Measurements from ENCODE around the gene MYRIP.
"Not testable (repeated sequence)": the region's sequence is repeated elsewhere in the genome, so short reads cannot be mapped to it uniquely, and the experiment has no call there.

Gene MYRIP

DNA sequence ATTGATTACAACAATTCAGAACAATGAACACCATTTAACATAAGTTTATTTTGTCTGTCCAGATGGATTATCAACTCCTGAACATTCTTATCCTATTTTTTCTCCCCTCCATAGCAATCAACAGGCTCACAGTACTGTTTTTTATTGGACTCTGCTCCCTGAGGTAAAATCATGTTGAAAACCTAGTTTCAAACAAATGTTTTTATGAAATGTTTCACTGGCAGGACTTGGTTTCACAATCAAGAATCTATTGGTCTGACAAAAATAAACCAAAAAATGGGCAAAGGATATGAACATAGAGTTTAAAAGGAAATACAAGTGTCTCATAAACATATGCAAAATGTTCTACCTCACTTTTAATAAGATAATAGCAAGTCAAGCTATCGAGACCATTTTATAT is 2.6 kb upstream of the MYRIP start:
- no peak for DNase-seq (ENCODE audit: low spot score)

DNA sequence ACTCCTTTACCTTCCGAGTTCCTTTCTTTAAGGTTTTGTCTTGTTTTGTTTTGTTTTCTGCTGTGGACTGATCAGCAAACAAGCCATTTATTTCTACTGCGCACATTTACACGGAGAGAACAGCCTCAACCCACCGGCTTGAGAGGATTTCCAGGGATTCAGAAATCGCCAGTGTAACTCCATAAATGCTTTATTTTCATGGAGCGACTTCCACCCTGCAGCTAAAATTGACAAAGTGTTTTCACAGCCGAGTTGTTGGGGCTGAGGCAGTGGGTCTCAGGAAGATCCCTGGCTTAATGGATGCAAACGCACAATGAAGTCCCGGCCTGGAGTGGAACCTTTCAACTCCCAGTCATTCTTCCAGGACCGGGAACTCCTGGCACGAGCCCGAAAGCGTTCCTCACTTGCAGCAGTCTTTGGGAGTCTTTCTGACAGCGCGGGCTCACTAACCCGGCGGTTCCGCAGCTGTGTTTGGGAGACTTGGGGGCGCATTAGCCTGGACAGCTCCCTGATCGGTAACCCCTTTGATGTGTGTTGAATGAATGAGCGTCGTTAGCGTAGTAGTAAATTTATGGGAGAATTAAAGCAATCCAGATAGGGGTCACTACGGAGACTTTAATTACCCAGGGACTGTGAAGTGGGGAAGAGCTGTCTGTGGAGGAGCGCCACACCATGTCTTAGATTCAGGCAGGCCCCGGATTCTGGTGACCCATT is 785 bp upstream of the MYRIP start:
- no peak for DNase-seq (ENCODE audit: low spot score)

DNA sequence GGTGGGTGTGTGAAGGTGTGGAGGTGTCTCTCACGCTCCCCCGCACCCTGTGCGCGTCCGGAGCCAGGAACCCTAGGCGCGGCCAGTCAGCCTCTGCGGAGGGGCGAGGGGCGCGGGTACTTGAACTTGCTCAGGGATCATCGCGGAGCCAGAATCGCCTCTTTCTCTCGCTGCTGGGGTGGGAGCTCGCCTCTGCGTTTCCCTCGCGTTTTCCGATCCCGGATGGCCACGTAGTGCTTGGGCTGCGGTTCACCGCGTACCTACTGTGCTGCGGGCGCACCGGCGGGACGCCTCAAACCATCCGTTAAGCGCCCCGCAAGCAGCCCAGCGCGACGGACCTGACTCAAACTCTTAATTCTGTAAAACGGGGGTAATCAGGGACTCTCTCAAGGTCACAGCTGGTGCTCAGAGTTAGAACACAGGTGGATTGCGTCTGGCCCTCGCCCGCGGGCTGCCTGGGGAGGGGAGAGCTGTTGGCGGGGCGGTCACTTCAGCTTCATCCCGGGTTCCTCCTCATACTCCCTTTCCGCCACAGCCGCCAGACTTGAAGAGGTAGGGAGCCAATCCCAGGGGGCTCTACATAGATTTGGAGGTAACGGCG is 686 bp downstream of the MYRIP start:
- DNase-seq (ENCODE audit: low spot score), result no peak

DNA sequence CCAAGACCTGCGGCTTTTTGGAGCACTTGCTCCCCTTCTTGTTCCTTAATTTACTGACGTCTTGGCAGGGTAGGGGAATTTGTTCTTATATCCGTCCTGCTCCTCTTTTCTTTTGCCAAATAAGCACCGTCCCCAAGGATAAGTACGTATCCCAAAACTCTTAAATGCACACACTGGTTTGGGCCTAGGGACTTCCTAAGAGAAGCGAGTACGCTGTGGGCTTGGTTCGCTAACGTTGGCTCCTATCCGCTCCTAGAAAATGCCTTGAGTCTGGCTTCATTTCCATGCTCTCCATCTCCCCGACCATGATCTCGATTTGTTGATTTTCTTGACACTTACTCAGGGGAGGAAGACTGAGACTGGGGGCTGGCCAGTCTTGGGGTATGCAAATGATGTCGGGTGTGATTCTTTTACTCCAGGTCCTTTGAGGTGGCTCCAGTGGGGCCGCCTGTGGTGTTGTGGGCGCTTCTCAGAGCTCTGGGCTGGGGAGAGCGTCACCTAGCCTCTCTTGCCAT is 1.3 kb downstream of the MYRIP start:
- DNase-seq (ENCODE audit: low spot score), result no peak

DNA sequence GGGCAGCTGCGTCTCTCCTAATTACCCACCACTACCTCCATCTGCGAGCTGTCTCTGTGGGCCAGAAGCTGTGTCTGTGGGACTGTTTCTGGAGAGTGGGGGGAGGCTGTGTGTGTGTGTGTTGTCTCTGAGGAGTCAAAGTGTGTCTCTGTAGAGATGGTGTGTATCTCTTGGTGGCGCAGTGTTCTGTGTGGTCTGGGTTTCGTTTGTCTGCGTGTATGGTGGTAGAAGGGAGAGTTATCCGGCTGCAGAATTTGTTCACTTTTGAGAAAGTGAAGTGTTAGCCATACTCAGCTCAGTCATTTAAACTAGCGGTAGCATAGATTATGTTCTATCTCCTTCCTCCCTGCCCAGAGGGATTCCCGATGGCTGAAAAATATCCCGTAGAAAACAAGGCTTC is 2.2 kb downstream of the MYRIP start:
- DNase-seq (ENCODE audit: low spot score), result no peak

DNA sequence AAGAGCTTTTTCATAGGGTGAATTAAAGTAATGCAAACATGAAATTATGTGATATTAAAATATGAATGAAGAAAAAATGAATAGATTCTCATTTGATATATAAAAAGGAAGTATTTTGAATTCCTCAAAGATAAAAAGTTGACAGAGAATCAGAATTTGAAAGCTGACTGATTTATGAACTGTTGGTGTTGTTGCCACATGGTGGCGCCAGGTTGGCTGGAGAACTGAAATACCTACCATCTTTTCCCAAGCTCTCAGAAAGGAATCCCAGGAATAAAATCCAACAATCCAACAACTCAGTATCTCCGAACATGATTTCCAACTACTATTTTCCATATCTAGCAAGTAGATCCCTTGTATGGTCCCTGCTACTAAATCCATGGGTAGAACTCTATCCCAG is 3.1 kb downstream of the MYRIP start:
- DNase-seq (ENCODE audit: low spot score), result no peak

DNA sequence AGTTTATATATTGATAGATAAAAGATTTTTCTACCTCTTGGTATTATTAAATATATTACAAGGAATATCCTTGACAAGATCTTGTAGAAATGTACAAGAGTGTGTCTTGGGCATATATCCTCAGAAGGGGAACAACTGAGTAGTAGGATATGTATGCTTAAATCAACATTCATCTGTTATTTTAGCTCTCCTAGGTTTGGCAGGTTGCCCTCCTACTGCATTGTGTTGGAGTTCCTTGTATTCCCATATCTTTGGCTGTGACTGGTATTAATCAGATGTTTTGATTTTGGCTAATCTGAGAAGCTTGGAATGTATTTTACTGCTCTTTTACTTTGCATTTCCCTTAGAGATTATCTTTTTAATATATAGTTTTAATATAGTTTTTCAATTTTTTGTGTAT is 4.6 kb downstream of the MYRIP start:
- no peak for DNase-seq (ENCODE audit: low spot score)

DNA sequence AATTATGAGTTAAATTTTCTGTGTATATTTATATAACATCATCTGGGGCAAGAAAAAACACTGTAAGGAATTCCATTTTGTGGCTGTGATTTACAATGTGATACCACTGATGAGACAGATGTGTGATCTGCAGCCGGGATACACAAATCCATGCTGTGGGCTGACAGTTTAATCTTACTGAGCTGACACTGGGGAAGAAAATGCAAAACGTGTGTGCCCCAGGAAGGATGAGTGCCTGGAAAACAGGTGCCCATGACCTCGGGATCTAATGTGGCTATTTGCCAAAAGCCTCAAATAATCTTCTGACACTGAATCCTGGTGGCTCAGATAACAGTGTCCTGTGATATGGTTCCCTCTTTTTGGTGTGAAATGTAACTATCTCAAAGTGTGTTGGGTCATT is 10.5 kb downstream of the MYRIP start:
- DNase-seq (ENCODE audit: low spot score), result no peak

DNA sequence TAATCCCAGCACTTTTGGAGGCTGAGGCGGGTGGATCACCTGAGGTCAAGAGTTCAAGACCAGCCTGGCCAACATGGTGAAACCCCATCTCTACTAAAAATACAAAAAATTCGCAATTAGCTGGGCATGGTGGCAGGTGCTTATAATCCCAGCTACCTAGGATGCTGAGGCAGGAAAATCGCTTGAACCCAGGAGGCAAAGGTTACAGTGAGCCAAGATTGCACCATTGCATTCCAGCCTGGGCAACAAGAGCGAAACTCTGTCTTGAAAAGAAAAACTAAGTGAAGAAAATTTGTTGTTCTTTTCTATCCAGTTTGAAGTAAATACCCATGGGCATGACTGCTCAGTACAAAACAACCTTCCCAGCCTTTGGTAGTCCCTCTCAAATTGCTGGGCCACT is 24.4 kb downstream of the MYRIP start:
- not testable (repeated sequence) for DNase-seq (ENCODE audit: low spot score)

DNA sequence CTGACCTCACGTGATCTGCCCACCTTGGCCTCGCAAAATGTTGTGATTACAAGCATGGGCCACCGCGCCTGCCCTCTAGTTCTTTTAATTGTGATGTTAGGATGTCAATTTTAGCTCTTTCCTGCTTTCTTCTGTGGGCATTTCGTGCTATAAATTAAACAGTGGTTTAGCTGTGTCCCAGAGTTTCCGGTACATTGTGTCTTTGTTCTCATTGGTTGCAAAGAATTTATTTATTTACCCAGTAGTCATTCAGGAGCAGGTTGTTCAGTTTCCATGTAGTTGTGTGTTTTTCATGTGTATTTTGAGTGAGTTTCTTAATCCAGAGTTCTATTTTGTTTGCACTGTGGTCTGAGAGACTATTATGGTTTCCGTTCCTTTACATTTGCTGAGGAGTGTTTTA is 30.1 kb downstream of the MYRIP start:
- DNase-seq (ENCODE audit: low spot score), result no peak

DNA sequence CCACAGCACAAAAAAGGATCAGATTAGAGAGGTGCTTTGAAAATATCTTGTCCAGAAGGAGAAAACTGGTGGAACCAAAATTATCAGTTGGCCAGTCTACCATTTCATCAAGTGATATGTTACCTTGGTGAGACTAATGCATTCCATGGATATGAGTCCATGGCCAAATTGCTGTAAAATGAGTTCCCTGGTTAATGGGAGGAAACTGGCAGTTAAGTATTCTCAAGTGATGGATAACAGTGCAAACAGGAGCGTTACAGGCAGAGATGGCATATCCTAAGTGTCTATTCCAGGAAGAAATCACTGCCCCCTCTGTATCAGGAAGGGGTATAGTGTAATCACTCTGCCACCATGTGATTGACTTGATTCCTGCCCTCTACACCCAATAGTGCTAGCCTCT is 34.0 kb downstream of the MYRIP start:
- DNase-seq (ENCODE audit: low spot score), result no peak

DNA sequence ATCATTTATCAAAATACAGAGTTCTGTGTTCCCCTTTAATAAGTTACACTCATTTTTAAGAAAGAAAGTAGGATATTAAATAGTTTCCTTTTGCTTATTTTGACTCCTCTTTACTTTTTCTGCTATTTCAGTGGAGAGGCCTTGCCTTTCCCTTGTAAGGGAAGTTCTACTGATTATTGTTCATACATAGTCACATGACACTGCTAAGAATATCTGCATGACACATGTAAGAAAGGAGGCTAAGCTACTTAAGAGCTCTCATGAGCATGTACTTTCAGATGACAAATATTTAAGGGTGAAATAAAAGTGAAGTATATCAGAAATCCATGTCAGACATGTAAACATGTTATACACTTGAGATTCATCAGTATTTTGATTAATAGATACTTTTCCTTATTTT is 39.0 kb downstream of the MYRIP start:
- no peak for DNase-seq (ENCODE audit: low spot score)

DNA sequence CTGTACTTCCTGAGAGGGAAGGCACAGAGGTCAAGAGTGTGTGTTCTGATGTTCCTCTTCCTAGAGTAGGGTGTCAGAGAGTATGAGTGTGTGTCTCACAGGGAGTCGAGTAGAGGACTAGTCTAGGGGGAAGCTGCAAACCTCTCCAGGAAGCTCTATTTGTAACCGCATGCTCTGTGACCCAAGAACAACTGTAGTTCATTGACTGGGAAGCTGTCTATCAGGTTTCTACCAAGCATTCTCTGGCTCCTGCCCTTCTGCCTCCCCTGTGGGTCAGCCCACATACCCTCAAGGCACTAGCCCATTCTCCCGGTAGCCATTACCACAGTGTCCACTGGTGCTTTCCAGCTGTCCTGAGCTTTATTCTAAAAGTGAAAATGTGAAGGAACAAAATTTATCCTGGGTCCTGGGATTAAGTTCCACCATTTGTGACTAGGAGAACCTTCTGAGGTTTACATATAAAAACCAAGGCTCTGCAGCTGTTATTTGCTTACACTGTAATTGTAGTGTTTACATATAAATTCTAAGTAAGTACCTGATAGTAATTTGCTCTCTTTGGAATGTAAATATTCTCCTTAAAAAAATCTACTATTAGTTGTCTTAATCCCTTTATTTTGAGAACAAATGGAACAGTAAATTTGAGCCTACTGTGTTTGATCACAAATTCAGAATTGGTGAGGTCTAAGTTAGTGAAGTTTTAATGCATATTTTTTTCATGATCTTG is 40.7 kb downstream of the MYRIP start:
- no peak for DNase-seq (ENCODE audit: low spot score)

DNA sequence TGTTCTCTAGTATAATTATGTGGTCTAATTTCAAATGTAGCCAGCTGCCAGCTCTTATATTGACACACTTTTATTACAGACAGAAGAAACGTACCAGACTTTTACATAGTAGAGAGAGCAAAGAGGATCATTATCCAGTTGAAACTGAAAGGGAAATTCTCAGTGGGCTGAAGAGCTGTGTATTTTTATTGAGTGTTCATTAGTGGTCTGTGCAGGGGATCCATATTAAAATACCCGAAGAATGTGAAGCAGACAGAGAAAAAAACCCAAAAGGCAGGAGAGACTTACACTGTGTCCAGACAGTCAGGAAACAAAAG is 41.3 kb downstream of the MYRIP start:
- no peak for DNase-seq (ENCODE audit: low spot score)

DNA sequence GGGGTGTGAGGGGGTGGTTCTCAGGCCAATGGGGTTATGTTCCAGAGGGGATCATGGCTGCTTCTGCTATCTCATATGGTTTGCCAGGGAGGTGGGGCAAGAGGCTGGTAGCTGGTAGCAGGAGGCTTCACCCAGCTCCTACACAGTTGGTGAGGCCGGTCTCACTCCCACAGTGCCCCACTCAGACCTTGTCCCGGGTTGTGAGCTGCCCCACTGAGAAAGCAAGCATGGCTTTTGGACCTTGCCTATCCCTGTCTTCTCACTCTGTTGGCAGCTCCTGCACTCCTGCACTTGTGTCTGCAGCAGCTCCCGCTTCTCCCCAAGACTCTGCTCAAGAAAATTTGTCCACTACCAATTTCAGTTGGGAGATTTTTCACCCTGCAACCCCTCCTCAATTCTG is 46.1 kb downstream of the MYRIP start:
- DNase-seq (ENCODE audit: low spot score), result no peak

DNA sequence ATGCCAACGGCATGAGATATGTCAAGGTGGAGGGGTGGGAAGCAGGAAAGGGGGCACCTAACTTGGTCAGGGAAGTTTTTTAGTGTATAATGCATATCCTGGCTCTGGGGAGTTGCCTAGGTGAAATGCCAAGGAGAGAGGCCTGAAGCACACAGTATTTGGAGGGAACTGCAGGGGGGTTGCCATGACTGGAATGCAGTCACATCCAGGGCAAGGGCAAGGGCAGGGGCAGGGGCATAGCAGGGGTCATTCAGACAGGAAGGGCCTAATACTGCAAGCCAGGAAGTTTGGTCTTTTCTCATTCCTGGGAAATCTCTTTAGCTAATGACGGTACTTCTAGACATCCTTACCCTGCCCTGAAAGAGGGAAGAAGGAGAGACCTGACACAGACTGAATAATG is 60.5 kb downstream of the MYRIP start:
- DNase-seq (ENCODE audit: low spot score), result no peak

DNA sequence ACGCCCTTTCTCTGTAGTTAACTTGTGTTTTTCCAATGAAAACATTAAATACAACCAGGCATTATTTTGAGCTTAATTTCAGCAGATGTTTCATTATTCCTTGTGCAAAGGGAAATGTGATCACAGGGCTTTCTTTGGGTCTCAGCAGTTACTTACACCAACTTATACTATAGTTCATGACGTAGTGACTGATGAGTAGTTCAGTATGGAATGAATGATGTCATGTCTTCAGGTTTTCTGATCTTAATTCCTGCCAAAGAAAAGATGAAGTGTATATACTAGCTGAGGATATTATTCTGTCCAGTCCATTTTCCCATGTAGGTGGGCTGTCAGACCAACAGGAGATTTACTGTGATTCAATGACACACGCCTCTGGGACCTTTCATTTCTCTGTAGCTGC is 61.3 kb downstream of the MYRIP start:
- DNase-seq (ENCODE audit: low spot score), result no peak

DNA sequence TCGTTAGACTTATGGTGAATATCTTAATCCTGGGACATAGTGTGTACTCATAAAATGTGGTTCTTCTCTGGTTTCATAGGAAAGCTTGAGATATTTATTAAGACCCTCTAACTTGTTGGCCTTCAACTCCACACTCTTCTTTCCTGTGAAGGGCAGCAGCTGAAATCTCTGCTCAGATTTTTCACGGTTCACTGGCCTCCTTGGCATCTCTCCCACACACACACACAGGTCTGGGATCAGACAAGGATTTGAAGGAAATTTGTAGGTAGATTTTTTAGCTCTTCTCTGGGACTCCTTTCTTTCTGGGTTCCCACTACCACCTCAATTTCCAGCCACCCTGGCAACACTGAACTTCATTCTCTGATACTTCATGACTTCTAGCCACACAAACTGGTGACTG is 70.2 kb downstream of the MYRIP start:
- DNase-seq (ENCODE audit: low spot score), result no peak

DNA sequence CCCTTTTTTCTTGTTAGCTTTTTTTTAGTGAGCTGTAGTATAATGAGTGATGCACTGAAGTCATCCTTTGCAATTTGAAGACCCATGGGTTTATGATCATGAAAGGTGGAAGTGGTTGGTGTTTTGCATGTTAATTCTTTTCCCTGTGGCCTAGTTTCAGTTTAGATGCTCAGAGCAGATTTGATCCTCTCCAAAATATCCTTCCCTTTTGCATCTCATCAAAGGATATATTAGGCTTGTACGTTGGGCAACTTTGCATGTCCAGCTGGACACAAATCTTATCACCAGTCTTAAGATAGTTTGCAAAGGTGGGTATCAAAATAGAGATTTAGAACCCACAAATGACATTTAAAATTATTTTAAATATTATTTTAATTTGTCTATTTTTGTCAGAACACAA is 72.7 kb downstream of the MYRIP start:
- no peak for DNase-seq (ENCODE audit: low spot score)

DNA sequence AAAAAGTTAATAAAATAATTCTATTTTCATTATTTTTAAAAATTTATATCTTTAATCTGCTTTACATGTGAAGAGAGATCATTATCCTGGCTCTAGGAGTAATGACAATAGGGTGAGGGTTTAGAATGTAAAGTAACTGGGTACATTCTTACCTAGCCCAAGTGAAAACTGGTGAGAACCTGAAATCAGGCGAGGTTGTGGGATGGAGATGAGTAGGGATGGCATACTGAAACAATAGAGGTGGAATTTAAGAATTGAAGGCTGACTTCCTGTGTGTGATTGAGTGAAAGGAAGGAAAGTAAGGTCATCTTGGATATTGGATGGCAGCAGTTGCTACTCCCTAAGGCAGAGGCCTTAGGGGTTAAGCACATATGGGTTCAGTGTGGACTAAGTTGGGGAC is 82.7 kb downstream of the MYRIP start:
- DNase-seq (ENCODE audit: low spot score), result no peak

DNA sequence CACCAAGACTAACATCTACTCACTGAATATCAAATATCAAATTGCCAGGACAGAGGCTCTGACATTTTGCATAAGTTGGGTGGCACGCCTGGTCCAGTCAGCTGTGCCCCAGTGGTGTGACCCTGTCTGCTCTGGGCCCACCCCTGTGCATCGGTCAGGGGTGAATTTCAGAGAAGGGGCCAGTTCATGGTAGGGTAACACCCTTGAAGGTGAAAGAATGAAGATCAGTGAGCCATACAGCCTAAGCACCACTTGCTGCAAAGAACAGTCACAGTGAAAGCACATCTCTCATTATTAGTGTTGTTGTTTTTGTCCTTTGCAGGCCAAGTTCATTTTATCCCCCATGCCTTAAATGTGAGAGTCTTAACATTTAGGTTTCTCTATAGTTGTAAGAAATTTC is 86.8 kb downstream of the MYRIP start:
- DNase-seq (ENCODE audit: low spot score), result no peak

DNA sequence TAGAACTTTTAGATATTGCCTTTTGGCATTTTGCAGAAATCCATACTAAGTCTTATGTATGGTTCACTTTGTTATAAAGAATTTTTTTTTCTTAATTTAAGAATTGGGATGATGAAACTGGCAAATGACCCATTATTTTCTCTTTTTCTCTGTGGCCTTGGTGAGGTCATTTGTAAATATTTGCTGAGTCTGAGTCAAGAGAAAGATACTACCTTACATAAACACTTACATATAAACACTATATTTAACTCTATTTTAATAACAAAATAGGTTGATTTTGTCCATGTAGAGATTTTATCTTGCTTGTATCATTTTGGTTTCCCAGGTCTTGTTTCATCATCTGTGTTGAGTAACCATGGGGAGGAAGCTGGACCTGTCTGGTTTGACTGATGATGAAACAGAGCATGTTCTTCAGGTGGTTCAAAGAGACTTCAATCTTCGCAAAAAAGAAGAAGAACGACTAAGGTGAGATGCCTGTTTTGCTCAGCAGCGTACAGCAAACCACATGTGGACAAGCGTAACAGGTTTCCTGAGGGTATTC is 91.1 kb downstream of the MYRIP start:
- no peak for DNase-seq (ENCODE audit: low spot score)

DNA sequence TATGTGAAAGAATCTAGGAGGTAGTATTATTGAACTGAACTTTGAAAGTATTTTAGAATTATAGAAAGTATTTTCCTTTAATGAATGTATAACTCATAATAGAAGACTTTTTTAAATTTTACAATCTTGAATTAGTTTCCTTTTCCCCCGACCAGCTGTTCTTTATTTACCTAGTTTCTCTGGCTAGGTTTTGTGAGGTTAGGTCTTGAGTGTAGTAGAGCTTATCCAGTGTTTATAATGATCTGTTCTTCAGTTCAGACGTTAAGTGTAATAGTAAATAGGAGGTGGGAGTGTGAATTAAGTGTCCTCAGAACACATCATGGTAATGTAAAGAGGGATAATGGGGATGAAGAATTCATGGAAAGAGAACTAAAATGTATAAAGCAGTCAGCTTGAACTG is 93.8 kb downstream of the MYRIP start:
- DNase-seq (ENCODE audit: low spot score), result no peak

Measured in hematopoietic multipotent progenitor cell treated with erythropoietin and hydrocortisone succinate and interleukin-3 and kit ligand, for 15 days (in vitro differentiated cells).